ENCODE measurements around the gene DTNA.

DNA sequence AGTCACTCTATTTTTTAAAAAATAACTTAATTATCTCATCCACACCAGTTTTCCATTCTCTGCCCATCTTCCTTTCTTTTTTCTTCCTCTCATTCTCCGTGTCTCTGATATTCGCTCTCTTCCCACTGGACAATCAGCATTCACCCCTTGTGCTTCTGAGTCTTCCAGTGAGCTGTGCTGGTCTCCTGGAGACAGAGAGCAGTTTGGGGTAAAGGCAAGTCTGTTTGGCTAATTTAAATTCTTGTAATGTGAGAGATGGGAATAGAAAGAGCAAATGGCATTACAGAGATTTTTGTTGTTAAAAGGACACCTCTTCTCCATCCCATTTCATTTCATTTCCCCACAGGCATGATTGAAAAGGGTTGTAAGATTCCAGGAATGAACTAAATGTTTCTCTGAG, 107.5 kb downstream of the DTNA start:
- TF ChIP-seq ZNF274 (IDR thresholded peaks at IDR 0.05; ENCODE audit: low read depth, low read length), result no peak
- no peak for TF ChIP-seq YY1 (IDR thresholded peaks at IDR 0.05; ENCODE audit: insufficient read depth, insufficient read length)
- TF ChIP-seq SUZ12 (IDR thresholded peaks at IDR 0.05; ENCODE audit: extremely low read depth, insufficient read depth, insufficient read length), result no peak
